ENCODE data around the gene PTPN12. TPM values are rescaled to one million over a fixed set of nuclear protein-coding genes. Genes with fewer than 3 reads are reported as not detected.
A peak's percentile ranks its signal among the peaks of the same experiment; 100 is the strongest.
"Not testable (repeated sequence)": the region's sequence is repeated elsewhere in the genome, so short reads cannot be mapped to it uniquely, and the experiment has no call there.

PTPN12 gene
- total RNA-seq: 166 TPM

GRCh38 chr7:77537136-77537777, at the start of gene PTPN12:
PTPN12 (plus strand) TSS chr7:77537295; CDS start chr7:77537547, 252 bp downstream.
- ATAC-seq (peak; percentile 54), DNase-seq (ENCODE audit: low spot score) (peak; percentile 88)
- intact Hi-C loops (cut with DNase I): no loop called here

- DNase-seq (ENCODE audit: low spot score): no peak
- intact Hi-C loops (cut with DNase I): no loop called here
- no peak for ATAC-seq
These were observed 48.1 kb upstream of the PTPN12 start for GRCh38 chr7:77488986-77489385.

- ATAC-seq (no peak), DNase-seq (ENCODE audit: low spot score) (no peak)
- intact Hi-C loops (cut with DNase I): no loop called here
These were observed 40.0 kb upstream of the PTPN12 start for GRCh38 chr7:77497079-77497478.

GRCh38 chr7:77498659-77499379, 38.3 kb upstream of the PTPN12 start:
- DNase-seq (ENCODE audit: low spot score): no peak

DNA sequence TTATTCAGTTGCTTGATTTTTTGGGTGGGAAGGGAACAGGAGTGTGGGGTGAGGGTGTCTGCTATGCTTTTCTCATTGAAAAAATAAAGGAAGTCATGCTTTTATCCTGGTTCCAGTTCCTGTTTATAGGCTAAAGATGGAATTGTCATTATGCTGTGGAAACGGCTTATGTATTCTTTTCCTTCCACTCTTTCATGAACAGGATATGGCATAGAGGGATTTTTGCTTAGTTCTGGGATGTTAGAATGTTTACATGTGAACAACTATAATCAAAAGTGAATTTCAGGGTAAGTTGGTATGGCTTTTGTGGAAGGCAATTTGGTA, 35.9 kb upstream of the PTPN12 start:
- intact Hi-C loops (cut with DNase I): no loop called here
- ATAC-seq (no peak), DNase-seq (ENCODE audit: low spot score) (no peak)

More at GRCh38 chr7:77498659-77499379, 38.3 kb upstream of the PTPN12 start:
- no peak for ATAC-seq
- intact Hi-C loops (cut with DNase I): no loop called here

GRCh38 chr7:77504951-77505350, 32.1 kb upstream of the PTPN12 start:
- DNase-seq (ENCODE audit: low spot score) (no peak), ATAC-seq (no peak)
- intact Hi-C loops (cut with DNase I): no loop called here

DNA sequence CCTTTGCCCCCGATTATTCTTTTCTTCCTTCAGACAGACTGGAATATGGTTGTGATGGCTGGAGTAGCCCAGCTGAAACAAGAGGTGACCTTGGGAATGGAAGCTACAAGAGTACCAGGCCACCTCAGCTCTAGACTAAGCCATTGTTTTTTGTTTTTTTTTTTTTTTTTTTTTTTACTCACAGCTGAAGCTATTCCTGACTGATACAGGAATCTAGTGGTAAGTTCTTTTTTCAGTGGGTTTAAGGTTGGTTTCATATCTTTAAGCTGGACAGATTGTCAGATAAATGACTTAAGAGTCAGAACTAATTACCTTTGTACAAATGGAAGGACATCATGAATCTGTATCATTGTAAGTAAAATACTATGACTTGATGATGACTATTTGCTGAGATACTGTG, 30.2 kb upstream of the PTPN12 start:
- ATAC-seq (no peak), DNase-seq (ENCODE audit: low spot score) (no peak)
- intact Hi-C loops (cut with DNase I): no loop called here

DNA sequence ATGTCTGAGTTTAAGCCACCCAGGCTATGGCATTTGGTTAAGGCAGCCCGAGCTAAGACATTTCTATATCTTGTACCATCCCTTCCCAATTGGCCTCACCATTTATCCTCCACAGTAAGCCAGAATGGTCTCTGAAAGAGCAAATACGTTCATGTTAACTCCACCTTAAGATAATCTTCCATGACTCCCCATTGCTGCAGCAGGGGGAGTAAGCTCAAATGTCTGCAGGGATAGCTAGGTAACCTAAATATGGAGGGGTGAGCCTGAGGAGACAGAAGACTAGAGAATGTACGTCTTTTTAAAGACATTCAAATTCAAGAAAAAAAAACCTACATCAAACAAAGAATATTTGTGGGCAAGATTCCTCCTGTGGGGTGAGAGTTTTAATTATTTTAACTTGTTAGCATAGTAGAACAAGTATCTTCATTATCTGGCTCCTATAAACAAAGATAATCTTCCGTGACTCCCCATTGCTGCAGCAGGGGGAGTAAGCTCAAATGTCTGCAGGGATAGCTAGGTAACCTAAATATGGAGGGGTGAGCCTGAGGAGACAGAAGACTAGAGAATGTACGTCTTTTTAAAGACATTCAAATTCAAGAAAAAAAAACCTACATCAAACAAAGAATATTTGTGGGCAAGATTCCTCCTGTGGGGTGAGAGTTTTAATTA, 24.0 kb upstream of the PTPN12 start:
- intact Hi-C loops (cut with DNase I); ATAC-seq; DNase-seq (ENCODE audit: low spot score): not testable (repeated sequence)

DNA sequence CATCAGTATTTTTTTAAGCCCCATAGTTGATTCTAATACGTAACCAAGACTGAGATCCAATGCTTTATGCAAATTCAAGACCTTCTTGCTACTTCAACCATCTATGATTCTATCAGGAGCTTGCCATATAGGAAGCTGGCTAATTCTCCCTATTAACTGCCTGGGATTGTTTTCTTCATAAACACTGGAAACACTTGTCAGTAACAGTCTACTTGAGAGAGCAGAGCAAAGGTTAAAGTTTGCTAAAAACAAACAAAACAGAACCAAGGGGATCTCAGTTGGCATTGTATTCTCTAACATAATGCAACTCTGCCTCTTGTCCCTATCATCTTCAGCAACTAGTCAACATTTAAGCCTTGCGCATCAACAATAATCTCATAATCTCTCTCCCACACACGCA, 21.0 kb upstream of the PTPN12 start:
- intact Hi-C loops (cut with DNase I): no loop called here
- ATAC-seq (no peak), DNase-seq (ENCODE audit: low spot score) (no peak)

DNA sequence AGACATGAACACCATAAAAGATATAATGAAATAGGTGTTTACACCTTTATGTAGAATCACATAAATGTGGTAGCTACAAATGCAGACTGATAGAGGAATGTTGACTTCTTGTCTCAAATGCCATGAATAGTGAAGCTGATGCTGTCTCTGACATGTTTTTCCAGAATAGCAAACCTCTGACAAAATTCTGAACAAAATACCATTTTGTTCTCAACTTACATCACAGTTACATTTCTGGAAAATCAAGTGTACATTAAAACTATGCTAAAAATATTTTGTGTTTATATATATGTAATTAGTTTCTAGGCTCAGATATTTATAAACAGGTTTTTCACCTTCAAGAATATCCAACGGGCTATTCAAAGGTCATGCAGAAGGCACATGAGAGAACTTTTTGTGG, 16.8 kb upstream of the PTPN12 start:
- DNase-seq (ENCODE audit: low spot score) (no peak), ATAC-seq (no peak)
- intact Hi-C loops (cut with DNase I): no loop called here

GRCh38 chr7:77521537-77521936, 15.6 kb upstream of the PTPN12 start:
- ATAC-seq; DNase-seq (ENCODE audit: low spot score); intact Hi-C loops (cut with DNase I): not testable (repeated sequence)

DNA sequence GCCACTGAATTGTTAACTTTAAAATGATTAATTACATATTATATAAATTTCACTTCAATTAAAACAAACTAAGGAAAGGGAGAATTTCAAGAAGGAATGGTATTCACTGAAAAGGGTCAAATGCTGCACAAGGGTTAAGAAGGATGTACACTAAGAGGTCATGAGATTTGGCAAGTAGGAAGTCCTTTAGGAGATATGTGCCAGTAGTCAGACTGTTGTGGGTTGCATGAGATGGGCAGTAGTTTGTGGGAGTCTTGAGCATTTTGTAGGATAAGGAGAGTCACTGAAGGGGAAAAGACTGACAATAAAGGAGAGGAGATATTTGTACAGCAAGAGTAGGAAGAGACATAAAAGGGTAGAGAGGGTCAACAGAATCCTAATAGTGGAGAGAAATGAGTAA, 12.4 kb upstream of the PTPN12 start:
- no peak for DNase-seq (ENCODE audit: low spot score)
- no peak for ATAC-seq
- intact Hi-C loops (cut with DNase I): no loop called here

DNA sequence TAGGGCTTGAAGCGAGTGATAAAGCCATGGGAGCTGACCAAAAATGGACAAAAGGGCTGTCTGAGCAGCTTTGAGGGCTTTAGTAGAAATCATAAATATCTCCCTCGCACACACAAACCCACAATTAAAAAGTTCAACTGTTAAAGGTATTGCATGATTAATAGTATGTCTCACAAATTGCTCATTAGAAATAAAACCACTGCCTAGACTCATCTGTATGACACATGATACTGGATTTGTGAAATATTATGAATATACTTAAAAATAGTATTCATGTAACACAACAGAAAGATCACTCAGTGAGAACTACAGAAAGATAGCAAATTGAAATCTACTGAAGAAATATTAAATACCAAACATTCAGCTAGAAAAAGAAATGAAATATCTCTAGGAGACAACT, 11.9 kb upstream of the PTPN12 start:
- ATAC-seq: no peak
- intact Hi-C loops (cut with DNase I): no loop called here
- DNase-seq (ENCODE audit: low spot score): no peak

GRCh38 chr7:77528368-77528767, 8.7 kb upstream of the PTPN12 start:
- intact Hi-C loops (cut with DNase I): no loop called here
- DNase-seq (ENCODE audit: low spot score) (no peak), ATAC-seq (no peak)

- no peak for DNase-seq (ENCODE audit: low spot score)
- intact Hi-C loops (cut with DNase I): no loop called here
- no peak for ATAC-seq
These were observed 7.8 kb upstream of the PTPN12 start for GRCh38 chr7:77529279-77529678.

DNA sequence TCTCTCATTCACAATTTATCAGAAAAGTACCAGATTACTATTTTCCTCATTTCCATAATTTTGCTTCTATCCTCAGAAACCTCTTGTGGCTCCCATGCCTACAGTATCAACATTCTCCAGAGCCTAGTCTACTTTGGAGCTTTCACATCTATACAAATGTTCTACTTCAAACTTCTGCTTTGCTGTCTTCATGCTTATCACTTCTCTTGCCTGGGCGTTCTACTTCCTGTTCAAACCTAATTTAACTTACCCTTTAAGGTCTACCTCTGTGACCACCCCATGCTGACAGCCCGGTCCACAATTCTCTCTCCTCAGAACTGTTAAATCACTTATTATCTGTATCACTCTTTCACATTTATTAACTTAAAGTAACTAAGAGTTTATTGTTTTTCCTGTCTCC, 6.1 kb upstream of the PTPN12 start:
- intact Hi-C loops (cut with DNase I): no loop called here
- ATAC-seq: no peak

DNA sequence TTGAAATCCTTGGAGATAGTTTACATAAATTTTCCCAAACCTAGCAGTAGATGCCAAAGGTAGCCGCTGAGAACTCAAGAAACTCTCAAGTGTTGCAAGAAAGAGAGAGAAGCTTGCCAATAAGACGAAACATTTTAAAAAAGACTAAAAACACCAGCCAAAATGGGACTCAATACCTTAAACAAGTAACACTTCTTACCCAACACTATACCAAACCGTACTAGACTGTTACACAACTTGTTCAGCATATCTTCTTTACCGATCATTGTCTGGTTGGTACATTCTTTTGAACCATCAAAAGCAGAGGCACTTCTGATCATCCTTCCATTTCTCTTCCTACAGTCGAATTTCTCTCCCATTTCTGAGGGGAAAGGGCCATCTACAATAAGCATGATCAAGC, 4.8 kb upstream of the PTPN12 start:
- no peak for DNase-seq (ENCODE audit: low spot score)
- intact Hi-C loops (cut with DNase I): no loop called here
- ATAC-seq: no peak

More for the DNA sequence above, 6.1 kb upstream of the PTPN12 start:
- DNase-seq (ENCODE audit: low spot score): no peak

- ATAC-seq; intact Hi-C loops (cut with DNase I): not testable (repeated sequence)
These were observed 4.4 kb upstream of the PTPN12 start for GRCh38 chr7:77532732-77533131.

GRCh38 chr7:77534046-77534445, 3.0 kb upstream of the PTPN12 start:
- DNase-seq (ENCODE audit: low spot score); intact Hi-C loops (cut with DNase I): not testable (repeated sequence)

More at GRCh38 chr7:77532732-77533131, 4.4 kb upstream of the PTPN12 start:
- DNase-seq (ENCODE audit: low spot score): not testable (repeated sequence)

DNA sequence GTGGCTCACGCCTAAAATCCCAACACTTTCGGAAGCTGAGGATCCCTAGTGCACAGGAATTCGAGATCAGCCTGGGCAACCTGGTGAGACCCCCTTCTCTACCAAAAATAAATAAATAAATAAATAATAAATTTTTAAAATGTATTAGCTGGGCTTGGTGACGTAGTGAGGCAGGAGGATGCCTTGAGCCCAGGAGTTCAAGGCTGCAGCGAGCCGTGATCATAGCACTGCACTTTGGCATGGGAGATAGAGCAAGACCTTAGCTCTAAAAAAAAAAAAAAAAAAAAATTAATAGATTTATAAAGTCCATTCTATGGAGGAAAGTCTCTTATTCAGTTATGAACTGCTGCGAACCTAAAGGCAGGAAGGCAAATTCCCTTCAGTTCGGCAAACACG, 1.1 kb upstream of the PTPN12 start:
- intact Hi-C loops (cut with DNase I): no loop called here
- no peak for ATAC-seq
- no peak for DNase-seq (ENCODE audit: low spot score)

More at GRCh38 chr7:77534046-77534445, 3.0 kb upstream of the PTPN12 start:
- ATAC-seq: not testable (repeated sequence)

Data from sciatic nerve (tissue), 2 donors.